Colonic mucosa (tissue), 4 donors: ENCODE measurements around the gene RNF186. TPM values are rescaled to one million over a fixed set of nuclear protein-coding genes. Genes with fewer than 3 reads are reported as not detected.
"Not testable (repeated sequence)": the region's sequence is repeated elsewhere in the genome, so short reads cannot be mapped to it uniquely, and the experiment has no call there.

ENCODE experiments used
- DNase-seq: peaks from one replicate; pipeline ENCODE4 v3.0.0-alpha.2; 2020
- H3K27ac ChIP-seq: fragments of 200-600 bp; one replicate; pipeline ENCODE4 v1.8.0; 2021
- H3K27me3 ChIP-seq: fragments of 200-600 bp; one replicate; pipeline ENCODE4 v1.8.0; 2021
- H3K36me3 ChIP-seq: fragments of 200-600 bp; one replicate; pipeline ENCODE4 v1.8.0; 2021
- H3K4me1 ChIP-seq: fragments of 200-600 bp; one replicate; pipeline ENCODE4 v1.8.0; 2021; ENCODE audit warnings: mild to moderate bottlenecking
- H3K4me3 ChIP-seq: fragments of 200-600 bp; one replicate; pipeline ENCODE4 v1.8.0; 2021
- H3K9ac ChIP-seq, 2 donors: one replicate each; pipeline ENCODE4 v1.7.0; 2013; ENCODE audit warnings: control low read depth in 2 of 2, low read depth in 2 of 2, low read length in 2 of 2
- H3K9me3 ChIP-seq: fragments of 200-600 bp; one replicate; pipeline ENCODE4 v1.8.0; 2021
- intact Hi-C: fragments of 100-400 bp; cut with DNase I; formaldehyde crosslinking; loops from one replicate; pipeline ENCODE4 v1.14.1; 2022
- total RNA-seq, 2 donors: library from RNA; stranded (reverse); fragmentation: NEBNext Ultra II Directional in 1 of 2; extraction: Animal tissue kit (Norgen Biotek cat#: 25700) in 1 of 2; gene quantifications; one replicate each; pipeline ENCODE4 v1.2.1, GENCODE V29; 2021
- TF ChIP-seq, protein P1 (sequence below): fragments of 200-600 bp; IDR thresholded peaks from one replicate; pipeline ENCODE4 v1.8.0; 2022; ENCODE audit warnings: antibody characterized with exemption, mild to moderate bottlenecking
- donor health status: healthy.
- donor health status: DM: no; HTN: no; CAD: no.
- donor health status: DM: no; HTN: no; CAD: no.

RNF186 gene
- total RNA-seq, 2 donors from 2014 or later = 43.0 to 71.4 TPM

- Histone ChIP-seq H3K9ac (no peak overlapping the region), H3K36me3 (no peaks in the 10 kb centered on the region), H3K4me3 (no peak overlapping the region), H3K27me3 (no peaks in the 10 kb centered on the region), H3K9me3 (no peaks in the 10 kb centered on the region), H3K27ac (no peak overlapping the region), H3K4me1 (peaks cover 10% of the 10 kb centered on the region)
- intact Hi-C loops = no loop called here
- TF ChIP-seq, protein P1, sequence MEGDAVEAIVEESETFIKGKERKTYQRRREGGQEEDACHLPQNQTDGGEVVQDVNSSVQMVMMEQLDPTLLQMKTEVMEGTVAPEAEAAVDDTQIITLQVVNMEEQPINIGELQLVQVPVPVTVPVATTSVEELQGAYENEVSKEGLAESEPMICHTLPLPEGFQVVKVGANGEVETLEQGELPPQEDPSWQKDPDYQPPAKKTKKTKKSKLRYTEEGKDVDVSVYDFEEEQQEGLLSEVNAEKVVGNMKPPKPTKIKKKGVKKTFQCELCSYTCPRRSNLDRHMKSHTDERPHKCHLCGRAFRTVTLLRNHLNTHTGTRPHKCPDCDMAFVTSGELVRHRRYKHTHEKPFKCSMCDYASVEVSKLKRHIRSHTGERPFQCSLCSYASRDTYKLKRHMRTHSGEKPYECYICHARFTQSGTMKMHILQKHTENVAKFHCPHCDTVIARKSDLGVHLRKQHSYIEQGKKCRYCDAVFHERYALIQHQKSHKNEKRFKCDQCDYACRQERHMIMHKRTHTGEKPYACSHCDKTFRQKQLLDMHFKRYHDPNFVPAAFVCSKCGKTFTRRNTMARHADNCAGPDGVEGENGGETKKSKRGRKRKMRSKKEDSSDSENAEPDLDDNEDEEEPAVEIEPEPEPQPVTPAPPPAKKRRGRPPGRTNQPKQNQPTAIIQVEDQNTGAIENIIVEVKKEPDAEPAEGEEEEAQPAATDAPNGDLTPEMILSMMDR = no peak
- DNase-seq = no peak
Observed at GRCh38 chr1:19797827-19798226, 17.3 kb downstream of the RNF186 start.

DNA sequence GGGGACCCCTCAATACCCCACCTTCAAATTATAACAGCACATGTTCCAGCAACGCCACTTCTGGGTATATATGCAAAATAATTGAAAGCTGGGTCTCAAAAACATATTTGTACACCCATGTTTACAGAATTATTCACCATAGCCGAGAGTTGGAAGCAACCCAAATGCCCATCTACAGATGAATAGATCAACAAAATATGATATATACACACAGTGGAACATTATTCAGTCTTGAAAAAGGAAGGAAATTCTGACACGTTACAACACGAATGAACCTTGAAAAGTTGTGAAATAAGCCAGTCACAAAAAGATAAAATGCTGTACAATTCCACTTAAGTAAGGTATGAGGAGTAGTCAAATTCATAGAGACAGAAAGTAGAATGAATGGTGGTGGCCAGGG lies 20.5 kb downstream of the RNF186 start:
- intact Hi-C loops = no loop called here
- no peak overlapping the region for H3K4me3 ChIP-seq
- H3K4me1 ChIP-seq = peaks cover 5% of the 10 kb centered on the region
- peaks cover 3% of the 10 kb centered on the region for H3K36me3 ChIP-seq
- H3K27me3 ChIP-seq = no peaks in the 10 kb centered on the region
- TF ChIP-seq, protein P1 = no peak
- H3K9ac ChIP-seq = no peak overlapping the region
- DNase-seq = no peak
- no peaks in the 10 kb centered on the region for H3K9me3 ChIP-seq
- no peak overlapping the region for H3K27ac ChIP-seq

DNA sequence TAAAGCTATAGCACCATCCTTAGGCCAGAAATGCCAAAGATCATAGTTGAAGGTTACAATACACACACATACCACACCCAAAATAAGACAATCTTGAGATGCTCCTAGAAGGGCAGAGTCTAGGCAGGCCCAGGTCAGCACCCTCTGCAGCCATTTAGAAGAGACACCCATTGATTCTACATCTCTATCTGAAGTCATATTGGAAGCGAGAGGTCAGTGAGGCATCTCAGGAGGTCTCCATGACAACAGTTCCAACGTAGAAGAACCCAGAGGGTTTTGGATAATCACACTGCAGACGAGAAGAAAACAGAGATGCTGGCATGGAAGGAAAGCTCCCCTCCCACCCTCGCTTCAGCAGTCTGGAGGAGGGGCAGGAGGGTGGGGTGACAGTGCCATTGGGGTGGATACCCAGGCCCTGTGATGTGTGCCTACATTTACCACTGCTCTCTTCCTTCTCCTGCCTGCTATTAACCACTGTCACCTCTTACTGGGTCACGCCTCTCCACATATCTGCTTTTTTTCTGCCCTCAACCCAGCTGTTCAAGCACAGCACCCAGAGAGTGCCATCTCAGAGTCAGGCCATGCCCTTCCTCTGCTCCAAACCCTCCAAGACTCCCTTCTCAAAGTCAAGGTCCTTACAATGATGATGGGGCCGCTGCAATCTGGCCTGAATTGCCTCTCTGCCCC lies 21.6 kb downstream of the RNF186 start:
- Histone ChIP-seq H3K4me3 (no peak overlapping the region), H3K36me3 (peaks cover 3% of the 10 kb centered on the region), H3K4me1 (no peaks in the 10 kb centered on the region), H3K27me3 (no peaks in the 10 kb centered on the region), H3K9me3 (no peaks in the 10 kb centered on the region), H3K27ac (no peak overlapping the region), H3K9ac (no peak overlapping the region)
- DNase-seq = no peak
- intact Hi-C loops = no loop called here
- TF ChIP-seq, protein P1 = no peak

DNA sequence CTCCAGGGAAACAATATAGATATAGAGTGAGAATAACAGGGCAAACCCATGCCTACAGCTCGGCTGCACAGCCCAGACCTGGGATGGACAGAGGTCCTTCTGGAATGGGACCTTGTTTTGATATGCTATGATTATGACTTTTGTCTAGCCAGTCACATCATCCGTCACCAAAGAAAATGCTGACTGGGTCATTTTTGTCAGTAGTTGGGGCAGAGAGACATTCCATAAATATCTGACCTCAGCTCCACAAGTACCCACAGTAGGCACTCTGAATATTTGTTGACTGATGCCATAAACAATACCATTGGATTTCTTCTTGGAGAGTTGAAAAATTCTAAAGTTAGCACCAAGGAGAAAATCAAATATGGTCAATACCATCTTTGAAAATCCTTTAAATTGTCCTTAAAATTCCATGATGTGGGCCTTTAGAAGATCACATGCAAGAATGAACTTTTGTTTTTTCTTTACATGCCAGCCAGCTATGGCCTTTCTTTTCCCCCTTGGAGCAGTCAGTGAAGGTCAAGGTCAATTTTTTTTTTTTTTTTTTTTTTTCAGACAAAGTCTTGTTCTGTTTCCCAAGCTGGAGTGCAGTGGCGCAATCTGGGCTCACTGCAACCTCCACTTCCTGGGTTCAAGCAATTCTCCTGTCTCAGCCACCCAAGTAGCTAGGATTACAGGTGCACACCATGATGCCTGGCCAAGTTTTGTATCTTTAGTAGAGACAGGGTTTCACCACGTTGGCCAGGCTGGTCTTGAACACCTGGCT lies 22.7 kb downstream of the RNF186 start:
- Histone ChIP-seq H3K36me3 (peaks cover 3% of the 10 kb centered on the region), H3K27ac (no peak overlapping the region)

DNA sequence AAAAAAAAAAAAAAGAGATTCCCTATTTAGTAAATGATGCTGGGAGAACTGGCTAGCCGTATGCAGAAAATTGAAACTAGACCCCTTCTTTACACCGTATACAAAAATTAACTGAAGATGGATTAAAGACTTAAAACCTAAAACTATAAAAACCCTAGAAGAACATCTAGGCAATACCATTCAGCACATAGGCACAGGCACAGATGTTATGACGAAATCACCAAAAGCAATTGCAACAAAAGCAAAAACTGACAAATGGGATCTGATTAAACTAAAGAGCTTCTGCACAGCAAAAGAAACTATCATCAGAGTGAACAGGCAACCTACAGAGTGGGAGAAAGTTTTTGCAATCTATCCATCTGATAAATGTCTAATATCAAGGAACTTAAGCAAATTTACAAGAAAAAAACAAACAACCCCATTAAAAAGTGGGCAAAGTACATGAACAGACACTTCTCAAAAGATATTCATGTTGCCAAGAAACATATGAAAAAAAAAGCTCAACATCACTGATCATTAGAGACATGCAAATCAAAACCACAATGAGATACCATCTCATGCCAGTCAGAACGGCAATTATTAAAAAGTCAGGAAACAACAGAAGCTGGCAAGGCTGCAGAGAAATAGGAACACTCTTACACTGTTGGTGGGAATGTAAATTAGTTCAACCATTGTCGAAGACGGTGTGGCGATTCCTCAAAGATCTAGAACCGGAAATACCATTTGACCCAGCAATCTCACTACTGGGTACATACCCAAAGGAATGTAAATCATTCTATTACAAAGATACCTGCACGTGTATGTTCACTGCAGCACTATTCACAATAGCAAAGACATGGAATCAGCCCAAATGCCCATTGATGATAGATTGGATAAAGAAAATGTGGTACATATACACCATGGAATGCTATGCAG lies 24.8 kb downstream of the RNF186 start:
- H3K27me3 ChIP-seq, intact Hi-C loops: not testable (repeated sequence)

More for the DNA sequence above, 22.7 kb downstream of the RNF186 start:
- Histone ChIP-seq H3K4me1 (no peaks in the 10 kb centered on the region), H3K9ac (no peak overlapping the region), H3K4me3 (no peak overlapping the region), H3K27me3 (no peaks in the 10 kb centered on the region), H3K9me3 (no peaks in the 10 kb centered on the region)
- DNase-seq = no peak
- intact Hi-C loops = no loop called here
- TF ChIP-seq, protein P1 = no peak

More for the DNA sequence above, 24.8 kb downstream of the RNF186 start:
- not testable (repeated sequence) for H3K4me1 ChIP-seq, H3K36me3 ChIP-seq, H3K4me3 ChIP-seq, DNase-seq, H3K9ac ChIP-seq, H3K9me3 ChIP-seq, H3K27ac ChIP-seq
